GM12878 (cell line): ENCODE data around the gene CD53.

Source experiments
- NR2C2 ChIP-seq: IDR thresholded peaks from 2 replicates; pipeline ENCODE4 v1.6.1; 2011; ENCODE audit warnings: borderline replicate concordance, low read depth; ENCODE audit not compliant: control insufficient read depth, insufficient read length
- POU2F2 ChIP-seq: IDR thresholded peaks from 3 replicates; pipeline ENCODE4 v1.6.1; 2011; ENCODE audit warnings: low read depth, mild to moderate bottlenecking, low read length, borderline replicate concordance
- RAD21 ChIP-seq: IDR thresholded peaks from 2 replicates; pipeline ENCODE4 v1.6.1; 2011; ENCODE audit warnings: mild to moderate bottlenecking, low read depth, low read length, moderate library complexity; ENCODE audit not compliant: insufficient read depth
- TF ChIP-seq, protein P1 (sequence below), 3 experiments: IDR thresholded peaks in 2 of 3; conservative IDR thresholded peaks in 1 of 3; 2 replicates each; pipeline ENCODE4 v1.5.1; 2011; ENCODE audit warnings: low read depth in 3 of 3, low read length in 3 of 3, mild to moderate bottlenecking in 3 of 3, control low read depth in 2 of 3, moderate library complexity in 2 of 3, inconsistent platforms in 1 of 3, mixed read lengths in 1 of 3; ENCODE audit not compliant: control insufficient read depth in 2 of 3, insufficient read depth in 1 of 3; ENCODE audit errors: extremely low read depth in 1 of 3

GRCh38 chr1:110879758-110880606 is 7.0 kb downstream of the CD53 start:
- peak; percentile 75; the same call in 1 of the 3 replicates for TF ChIP-seq POU2F2
- no peak for TF ChIP-seq NR2C2
- TF ChIP-seq, protein P1, sequence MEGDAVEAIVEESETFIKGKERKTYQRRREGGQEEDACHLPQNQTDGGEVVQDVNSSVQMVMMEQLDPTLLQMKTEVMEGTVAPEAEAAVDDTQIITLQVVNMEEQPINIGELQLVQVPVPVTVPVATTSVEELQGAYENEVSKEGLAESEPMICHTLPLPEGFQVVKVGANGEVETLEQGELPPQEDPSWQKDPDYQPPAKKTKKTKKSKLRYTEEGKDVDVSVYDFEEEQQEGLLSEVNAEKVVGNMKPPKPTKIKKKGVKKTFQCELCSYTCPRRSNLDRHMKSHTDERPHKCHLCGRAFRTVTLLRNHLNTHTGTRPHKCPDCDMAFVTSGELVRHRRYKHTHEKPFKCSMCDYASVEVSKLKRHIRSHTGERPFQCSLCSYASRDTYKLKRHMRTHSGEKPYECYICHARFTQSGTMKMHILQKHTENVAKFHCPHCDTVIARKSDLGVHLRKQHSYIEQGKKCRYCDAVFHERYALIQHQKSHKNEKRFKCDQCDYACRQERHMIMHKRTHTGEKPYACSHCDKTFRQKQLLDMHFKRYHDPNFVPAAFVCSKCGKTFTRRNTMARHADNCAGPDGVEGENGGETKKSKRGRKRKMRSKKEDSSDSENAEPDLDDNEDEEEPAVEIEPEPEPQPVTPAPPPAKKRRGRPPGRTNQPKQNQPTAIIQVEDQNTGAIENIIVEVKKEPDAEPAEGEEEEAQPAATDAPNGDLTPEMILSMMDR (IDR thresholded peaks at IDR 0.05 in 2 of 3, conservative IDR thresholded peaks at IDR 0.05 in 1 of 3; ENCODE audit: control insufficient read depth in 2 of 3, extremely low read depth in 1 of 3, insufficient read depth in 1 of 3, low read depth in 3 of 3, low read length in 3 of 3) = no peak
- no peak for TF ChIP-seq RAD21
